Dermis blood vessel endothelial cell (primary cell): ENCODE measurements around the gene CTNS. TPM values are rescaled to one million over a fixed set of nuclear protein-coding genes. Genes with fewer than 3 reads are reported as not detected.

Experiments
- DNase-seq: peaks from one replicate; pipeline ENCODE4 v3.0.0; 2010
- total RNA-seq: library from RNA; depleted of rRNA; stranded (reverse); fragments of >200 nt; gene quantifications from 2 replicates; pipeline ENCODE4 v1.2.3, GENCODE V29; 2014

Gene CTNS
- total RNA-seq, 1 donor from 2014 or later = 37.8 TPM

GRCh38 chr17:3659541-3660111, 23.1 kb downstream of the CTNS start:
- peak; percentile 83 for DNase-seq

GRCh38 chr17:3660311-3660891, 23.8 kb downstream of the CTNS start:
- DNase-seq = no peak

DNA sequence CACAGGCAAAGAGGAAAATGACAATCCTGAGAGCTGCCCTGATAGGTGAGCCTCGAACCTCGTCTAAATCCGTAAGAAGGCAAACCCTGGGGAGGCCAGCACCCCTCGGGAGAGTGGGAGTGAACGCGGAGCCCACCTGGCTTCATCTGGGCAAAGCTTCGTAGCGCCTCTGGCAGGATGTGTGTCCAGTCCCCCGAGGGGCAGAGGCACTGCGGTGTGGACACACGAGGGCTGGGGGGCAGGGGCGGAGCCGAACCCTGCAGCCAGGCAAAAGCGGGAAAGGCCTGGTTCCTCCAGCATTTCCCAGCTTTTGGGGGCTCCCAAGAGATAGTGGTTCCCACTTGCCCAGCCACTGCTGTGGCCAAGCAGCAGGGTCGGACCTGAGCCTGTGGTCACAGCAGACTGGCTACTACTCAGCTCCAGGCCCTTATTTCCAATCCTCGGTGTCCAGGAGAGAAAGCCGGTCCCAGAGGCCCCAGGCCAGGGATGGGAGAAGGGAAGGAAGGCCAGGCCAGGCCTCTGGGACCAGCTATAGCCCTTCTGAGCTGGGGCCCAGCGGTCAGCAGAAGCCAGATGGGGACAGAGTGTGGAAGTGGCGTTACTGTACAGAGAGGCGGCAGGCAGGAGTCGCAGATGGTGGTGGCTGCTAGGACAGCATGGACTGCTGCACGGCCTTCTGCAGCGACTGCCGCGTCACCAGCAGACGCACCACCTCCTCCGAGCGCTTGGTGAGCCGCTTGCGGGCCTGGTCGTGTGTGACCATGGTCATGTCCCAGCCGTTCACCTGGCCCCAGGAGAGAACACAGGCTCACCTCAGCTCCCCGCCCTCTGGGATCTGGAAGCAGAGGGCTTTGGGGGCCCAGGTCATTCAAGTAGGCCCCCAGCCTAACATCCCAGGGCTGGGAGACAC, 26.8 kb downstream of the CTNS start:
- DNase-seq = no peak

DNA sequence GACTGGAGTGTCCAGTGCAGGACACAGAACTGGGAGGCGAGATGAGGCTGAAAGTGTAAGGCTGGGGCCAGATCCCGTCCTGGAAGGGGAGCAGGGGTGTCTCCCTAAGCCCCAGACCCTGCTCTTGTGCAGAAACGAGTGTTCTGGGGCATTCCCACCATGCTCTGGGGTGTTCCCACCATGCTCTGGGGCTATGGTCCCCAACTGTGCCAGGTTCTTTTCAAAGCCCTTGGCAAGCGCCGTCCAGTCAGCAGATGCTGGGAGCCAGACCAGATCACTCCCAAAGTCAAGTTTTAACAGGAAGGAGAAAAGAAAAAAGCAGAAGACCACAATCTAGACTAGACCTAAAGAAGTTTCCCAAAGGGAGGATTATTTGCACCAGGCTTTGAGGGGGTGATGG, 29.3 kb downstream of the CTNS start:
- no peak for DNase-seq

- no peak for DNase-seq
Observed at GRCh38 chr17:3666516-3666915, 30.0 kb downstream of the CTNS start.

DNA sequence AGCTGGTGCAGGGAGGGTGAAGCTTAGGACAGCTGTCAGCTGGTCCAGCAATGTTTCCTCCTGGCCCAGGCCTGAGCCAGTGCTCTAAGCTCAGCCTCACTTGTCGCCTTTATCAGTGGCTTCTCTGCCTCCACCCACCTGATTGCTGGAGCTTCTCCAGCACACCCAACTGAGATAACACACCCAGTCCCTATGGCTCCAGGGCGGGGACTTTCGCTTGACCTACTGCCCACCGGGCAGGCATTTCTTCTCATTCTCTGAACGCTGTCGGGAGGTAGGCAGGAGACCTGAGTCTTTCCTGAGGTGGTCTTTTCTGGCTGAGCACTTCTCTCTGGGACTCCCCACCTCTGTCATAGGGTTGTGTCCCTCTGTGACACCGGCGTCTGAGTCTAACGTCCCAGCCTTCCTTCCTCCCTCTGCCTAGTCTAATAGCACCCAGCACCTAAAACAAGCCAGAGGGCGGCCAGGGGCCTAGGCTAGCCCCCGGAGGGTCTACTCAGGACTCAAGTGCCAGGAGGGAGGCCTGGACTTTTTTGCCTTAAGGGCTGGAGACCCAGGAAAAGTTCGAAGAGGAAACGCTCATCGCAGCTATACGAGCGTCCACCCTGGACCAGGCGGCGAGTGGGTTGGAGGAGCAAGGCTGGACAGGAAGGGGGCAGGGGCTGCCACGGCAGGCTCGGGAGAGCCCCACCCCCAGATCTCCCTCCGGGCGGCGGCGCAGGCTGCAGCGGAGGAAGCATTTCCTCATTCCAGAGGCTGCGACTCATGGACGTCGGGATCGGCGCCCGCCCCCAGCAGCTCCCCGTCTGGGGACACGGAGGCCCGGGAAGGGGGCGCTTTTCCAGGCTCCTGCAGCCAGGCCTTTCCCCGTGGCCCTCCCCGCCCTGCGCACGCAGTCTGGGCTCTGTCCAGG, 31.1 kb downstream of the CTNS start:
- peak; percentile 94 for DNase-seq

- peak; percentile 98 for DNase-seq
Observed at GRCh38 chr17:3668279-3669084, 31.9 kb downstream of the CTNS start, which contains the start of the genes EMC6 and TAX1BP3. TSS of gene EMC6 (plus strand) at chr17:3668812. CDS start at chr17:3669147, 335 bp downstream. TSS of gene TAX1BP3 (minus strand) at chr17:3668578. CDS start at chr17:3668526, 52 bp downstream.

- no peak for DNase-seq
Observed at GRCh38 chr17:3669085-3669347, 32.5 kb downstream of the CTNS start.

GRCh38 chr17:3669548-3669947, 33.0 kb downstream of the CTNS start:
- DNase-seq = no peak

GRCh38 chr17:3672571-3672970, 36.0 kb downstream of the CTNS start:
- DNase-seq = no peak

GRCh38 chr17:3675886-3676285, 39.3 kb downstream of the CTNS start:
- DNase-seq = no peak

GRCh38 chr17:3678095-3678820, 41.7 kb downstream of the CTNS start:
- no peak for DNase-seq

DNA sequence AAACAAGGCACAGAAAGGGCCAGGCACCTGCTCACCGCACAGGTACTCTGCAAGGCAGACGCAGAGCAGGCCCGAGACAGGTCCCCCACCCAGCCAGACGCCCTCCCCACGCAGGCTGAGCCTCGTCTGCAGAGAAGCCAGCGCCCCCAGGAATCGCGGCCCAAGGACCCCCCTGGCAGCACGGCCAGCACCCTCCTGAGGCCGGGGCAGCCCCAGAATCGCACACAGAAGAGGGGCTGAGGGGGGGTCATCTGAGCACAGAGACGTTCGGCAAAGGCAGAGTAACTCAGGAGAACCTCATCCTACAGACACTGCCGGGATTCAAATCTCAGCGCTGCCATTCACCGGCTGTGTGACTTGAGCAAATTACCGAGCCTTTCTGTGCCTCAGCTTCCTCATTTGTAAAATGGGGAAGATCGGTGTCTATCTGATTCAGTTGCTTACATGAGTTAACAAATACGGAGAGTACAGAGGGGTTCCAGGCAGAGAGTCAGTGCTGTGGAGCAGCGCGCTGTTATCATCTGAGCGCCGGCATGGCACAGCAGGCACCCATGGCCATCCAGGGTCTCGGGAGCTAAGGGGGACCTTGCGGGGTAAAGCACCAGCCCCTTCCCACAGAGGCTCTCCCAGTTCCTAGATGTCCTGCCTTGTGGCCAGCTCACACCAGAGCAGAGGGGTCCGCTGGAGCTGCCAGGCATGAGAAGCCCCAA, 42.4 kb downstream of the CTNS start:
- DNase-seq = no peak

GRCh38 chr17:3679531-3680126, 43.1 kb downstream of the CTNS start:
- no peak for DNase-seq

GRCh38 chr17:3681057-3681456, 44.5 kb downstream of the CTNS start:
- no peak for DNase-seq

- no peak for DNase-seq
Observed at GRCh38 chr17:3681565-3681964, 45.0 kb downstream of the CTNS start.

- no peak for DNase-seq
Observed at GRCh38 chr17:3682033-3682432, 45.5 kb downstream of the CTNS start.

DNA sequence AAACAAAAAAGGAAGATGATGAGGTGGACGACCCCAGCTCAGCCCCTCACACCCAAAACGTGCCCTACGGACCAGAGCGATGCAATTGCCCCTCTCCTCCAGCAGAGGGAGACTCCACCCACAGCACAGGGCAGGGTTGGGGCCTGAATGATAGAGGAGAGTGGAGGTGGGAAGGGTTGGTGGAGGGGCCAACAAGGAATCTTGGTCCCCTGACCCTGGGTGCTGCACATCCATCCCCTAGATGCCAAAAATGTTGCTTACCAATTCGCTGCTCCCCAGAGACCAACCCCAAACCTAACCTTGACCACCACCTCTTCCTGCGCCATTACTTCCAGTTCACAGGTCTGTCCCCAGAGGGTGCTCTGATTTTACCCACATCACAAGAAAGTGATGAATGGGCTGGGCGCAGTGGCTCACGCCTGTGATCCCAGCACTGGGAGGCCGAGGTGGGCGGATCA, 46.5 kb downstream of the CTNS start:
- DNase-seq = peak; percentile 61

DNA sequence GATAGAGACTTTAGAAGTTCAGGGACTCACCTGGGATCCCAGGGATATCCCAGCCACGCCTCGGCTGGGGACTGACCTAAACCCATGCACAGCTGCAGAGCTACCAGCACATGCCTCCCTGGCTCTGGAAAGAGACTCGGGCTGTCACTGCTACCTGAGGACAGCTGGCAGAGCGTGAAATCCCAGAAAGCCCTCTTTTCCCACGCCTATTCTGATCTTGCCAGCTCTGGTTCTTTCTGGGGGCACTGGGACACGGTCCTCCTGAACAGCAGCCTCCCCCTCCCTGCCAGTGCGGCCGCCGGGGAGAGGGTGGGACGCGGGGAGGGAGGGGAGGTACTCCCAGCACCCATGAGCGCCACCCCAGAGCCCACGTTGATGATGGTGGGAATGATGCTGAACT, 48.6 kb downstream of the CTNS start:
- DNase-seq = no peak

GRCh38 chr17:3688027-3688553, 51.5 kb downstream of the CTNS start:
- no peak for DNase-seq
